Activated CD8-positive, alpha-beta memory T cell treated with anti-CD3 and anti-CD28 coated beads, Interleukin-2, amount 10 ng/mL, durations not matched to agents 7 days and 5 days (primary cell): ENCODE results near the gene PTGER4. TPM values are rescaled to one million over a fixed set of nuclear protein-coding genes. Genes with fewer than 3 reads are reported as not detected.
"Not testable (repeated sequence)": the region's sequence is repeated elsewhere in the genome, so short reads cannot be mapped to it uniquely, and the experiment has no call there.

Experiments
- ATAC-seq: fragments of 150-1000 bp; cut with Tn5 transposase; one replicate; pipeline ENCODE4 v1.10.0; 2021; ENCODE audit warnings: moderate library complexity
- CTCF ChIA-PET: fragments of 350-600 bp; sonication (Branson Sonifier 250); formaldehyde crosslinking; loops from one replicate; lab custom pipeline; 2021; ENCODE audit warnings: antibody characterized with exemption; lab: Charles Lee
- DNase-seq: peaks from one replicate; pipeline ENCODE4 v3.0.0-alpha.2; 2020
- H3K27ac Mint-ChIP-seq: one replicate; pipeline ENCODE4 v1.8.0; 2021; ENCODE audit warnings: mild to moderate bottlenecking, mixed read lengths
- H3K27me3 Mint-ChIP-seq: one replicate; pipeline ENCODE4 v1.8.0; 2021; ENCODE audit warnings: mixed read lengths
- H3K36me3 Mint-ChIP-seq: one replicate; pipeline ENCODE4 v1.8.0; 2021; ENCODE audit warnings: mild to moderate bottlenecking, mixed read lengths
- H3K4me1 Mint-ChIP-seq: one replicate; pipeline ENCODE4 v1.8.0; 2021; ENCODE audit warnings: mixed read lengths
- H3K4me3 Mint-ChIP-seq: one replicate; pipeline ENCODE4 v1.8.0; 2021; ENCODE audit warnings: mild to moderate bottlenecking, moderate library complexity, mixed read lengths
- H3K9me3 Mint-ChIP-seq: one replicate; pipeline ENCODE4 v1.8.0; 2022; ENCODE audit warnings: low read depth, mixed read lengths
- total RNA-seq, 2 experiments: library from RNA; stranded (reverse); gene quantifications; one replicate each; pipeline ENCODE4 v1.2.3, GENCODE V29; 2021

Gene PTGER4
- total RNA-seq: 10 to 100 TPM; 50.8 to 79.1 TPM

DNA sequence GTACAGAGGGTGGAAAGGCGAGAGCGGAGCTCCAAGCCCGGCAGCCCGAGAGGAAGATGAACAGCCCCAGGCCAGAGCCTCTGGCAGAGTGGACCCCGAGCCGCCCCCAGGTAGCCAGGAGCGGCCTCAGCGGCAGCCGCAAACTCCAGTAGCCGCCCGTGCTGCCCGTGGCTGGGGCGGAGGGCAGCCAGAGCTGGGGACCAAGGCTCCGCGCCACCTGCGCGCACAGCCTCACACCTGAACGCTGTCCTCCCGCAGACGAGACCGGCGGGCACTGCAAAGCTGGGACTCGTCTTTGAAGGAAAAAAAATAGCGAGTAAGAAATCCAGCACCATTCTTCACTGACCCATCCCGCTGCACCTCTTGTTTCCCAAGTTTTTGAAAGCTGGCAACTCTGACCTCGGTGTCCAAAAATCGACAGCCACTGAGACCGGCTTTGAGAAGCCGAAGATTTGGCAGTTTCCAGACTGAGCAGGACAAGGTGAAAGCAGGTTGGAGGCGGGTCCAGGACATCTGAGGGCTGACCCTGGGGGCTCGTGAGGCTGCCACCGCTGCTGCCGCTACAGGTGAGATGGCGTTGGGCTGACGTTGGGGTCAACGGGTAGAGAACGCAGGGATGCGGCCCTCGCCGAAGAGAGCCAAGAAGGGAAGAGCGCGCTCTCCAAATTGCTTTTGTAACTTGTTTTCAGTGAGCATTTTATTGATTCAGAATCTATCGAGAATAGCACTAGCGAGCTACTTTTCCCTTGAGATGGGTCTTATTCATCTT, at the start of gene PTGER4:
TSS of gene PTGER4 (plus strand) at position 3 of the 769 bp plus-strand sequence. CDS start 1,079 bp downstream, outside the sequence.
- Mint-ChIP-seq H3K4me3 (peak within 1 kb of the TSS; percentile 86), H3K9me3 (no peaks in the 10 kb centered on the region), H3K27ac (peak within 1 kb of the TSS; percentile 97), H3K4me1 (peaks cover 39% of the 10 kb centered on the region), H3K36me3 (peaks cover 47% of the 10 kb centered on the region), H3K27me3 (no peaks in the 10 kb centered on the region)
- DNase-seq (peak; percentile 63), ATAC-seq (peak; percentile 3)
- CTCF ChIA-PET: interaction anchor here (0.6 to 4.4 kb wide), 8 partner anchors 9 to 306 kb away, joined by 3 to 24 read pairs (median 4); no protein-coding TSS in a partner anchor

DNA sequence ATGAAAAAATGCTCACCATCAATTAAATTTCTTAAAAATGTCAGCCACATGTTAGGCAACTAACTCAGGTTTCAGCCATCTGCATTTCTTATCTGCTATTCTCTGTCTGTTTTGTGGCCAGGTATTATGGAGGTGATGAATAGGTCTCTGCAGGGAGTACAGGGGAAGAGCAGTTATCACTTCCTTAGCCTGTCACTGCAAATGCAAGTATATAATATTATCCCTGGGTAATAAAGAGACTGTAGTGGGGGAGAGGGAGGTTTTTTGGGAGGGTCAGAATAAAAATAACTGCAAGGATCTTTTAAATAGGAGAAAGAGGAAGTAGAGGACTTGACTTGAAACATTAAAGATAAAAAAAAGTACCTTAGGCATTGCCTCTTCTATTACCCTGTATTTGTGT, 49.6 kb upstream of the PTGER4 start:
- H3K4me1 Mint-ChIP-seq: no peaks in the 10 kb centered on the region
- peaks cover 12% of the 10 kb centered on the region for H3K36me3 Mint-ChIP-seq
- CTCF ChIA-PET: no interaction called here
- DNase-seq: no peak
- H3K4me3 Mint-ChIP-seq: no peak overlapping the region
- ATAC-seq: no peak
- H3K27ac Mint-ChIP-seq: no peak overlapping the region
- no peaks in the 10 kb centered on the region for H3K27me3 Mint-ChIP-seq
- H3K9me3 Mint-ChIP-seq: peaks cover 3% of the 10 kb centered on the region

DNA sequence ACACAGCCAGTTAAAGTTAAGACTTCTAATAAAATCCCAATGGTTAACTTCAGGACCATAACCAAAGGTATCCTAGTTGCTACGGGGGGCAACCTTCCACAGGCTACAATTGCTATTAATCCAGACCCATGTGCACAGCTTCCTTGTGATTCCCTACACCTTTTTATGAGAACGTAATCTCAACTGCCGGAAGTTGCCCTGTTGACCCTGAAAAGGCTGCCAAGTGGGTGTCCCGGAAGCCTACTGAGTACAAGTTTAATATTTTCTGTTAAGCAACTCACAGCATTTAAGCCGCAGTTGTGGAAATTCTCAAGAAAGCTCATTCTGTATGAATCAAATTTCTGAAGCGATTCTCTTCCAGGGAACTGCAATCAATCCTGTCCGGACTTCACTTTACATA, 48.5 kb upstream of the PTGER4 start:
- Mint-ChIP-seq H3K36me3 (peaks cover 17% of the 10 kb centered on the region), H3K27ac (no peak overlapping the region), H3K4me1 (no peaks in the 10 kb centered on the region), H3K4me3 (no peak overlapping the region), H3K9me3 (peaks cover 7% of the 10 kb centered on the region), H3K27me3 (no peaks in the 10 kb centered on the region)
- no peak for DNase-seq
- CTCF ChIA-PET: no interaction called here
- ATAC-seq: no peak

DNA sequence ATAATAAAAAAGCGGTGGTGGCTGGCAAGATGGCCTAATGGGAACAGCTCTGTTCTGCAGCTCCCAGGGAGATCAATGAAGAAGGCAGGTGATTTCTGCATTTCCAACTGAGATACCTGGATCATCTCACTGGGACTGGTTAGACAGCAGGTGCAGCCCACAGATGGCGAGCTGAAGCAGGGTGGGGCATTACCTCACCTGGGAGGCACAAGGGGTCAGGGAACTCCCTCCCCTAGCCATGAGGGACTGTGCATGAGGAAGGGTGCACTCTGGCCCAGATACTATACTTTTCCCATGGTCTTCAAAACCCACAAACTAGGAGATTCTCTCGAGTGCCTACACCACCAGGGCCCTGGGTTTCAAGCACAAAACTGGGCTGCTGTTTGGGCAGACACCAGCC, 45.6 kb upstream of the PTGER4 start:
- DNase-seq: no peak
- Mint-ChIP-seq H3K27me3 (no peaks in the 10 kb centered on the region), H3K27ac (no peak overlapping the region), H3K4me3 (no peak overlapping the region), H3K4me1 (no peaks in the 10 kb centered on the region), H3K36me3 (peaks cover 42% of the 10 kb centered on the region), H3K9me3 (peaks cover 21% of the 10 kb centered on the region)
- CTCF ChIA-PET: interaction anchor here (0.9 kb wide), 1 partner anchor 11 kb away, joined by 3 read pairs; no protein-coding TSS in a partner anchor
- no peak for ATAC-seq

DNA sequence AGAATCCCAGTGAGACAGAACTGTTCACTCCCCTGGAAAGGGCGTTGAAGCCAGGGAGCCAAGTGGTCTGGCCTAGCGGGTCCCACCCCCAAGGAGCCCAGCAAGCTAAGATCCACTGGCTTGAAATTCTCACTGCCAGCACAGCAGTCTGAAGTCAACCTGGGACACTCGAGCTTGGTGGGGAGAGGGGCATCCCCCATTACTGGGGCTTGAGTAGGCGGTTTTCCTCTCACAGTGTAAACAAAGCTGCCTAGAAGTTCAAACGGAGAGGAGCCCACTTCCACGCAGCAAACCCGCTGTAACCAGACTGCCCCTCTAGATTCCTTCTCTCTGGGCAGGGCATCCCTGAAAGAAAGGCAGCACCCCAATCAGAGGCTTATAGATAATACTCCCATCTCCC, 45.1 kb upstream of the PTGER4 start:
- Mint-ChIP-seq H3K4me3 (no peak overlapping the region), H3K27me3 (no peaks in the 10 kb centered on the region), H3K9me3 (peaks cover 21% of the 10 kb centered on the region), H3K36me3 (peaks cover 44% of the 10 kb centered on the region), H3K27ac (no peak overlapping the region), H3K4me1 (no peaks in the 10 kb centered on the region)
- ATAC-seq (no peak), DNase-seq (no peak)
- CTCF ChIA-PET: interaction anchor here (0.9 kb wide), 1 partner anchor 11 kb away, joined by 3 read pairs; no protein-coding TSS in a partner anchor

DNA sequence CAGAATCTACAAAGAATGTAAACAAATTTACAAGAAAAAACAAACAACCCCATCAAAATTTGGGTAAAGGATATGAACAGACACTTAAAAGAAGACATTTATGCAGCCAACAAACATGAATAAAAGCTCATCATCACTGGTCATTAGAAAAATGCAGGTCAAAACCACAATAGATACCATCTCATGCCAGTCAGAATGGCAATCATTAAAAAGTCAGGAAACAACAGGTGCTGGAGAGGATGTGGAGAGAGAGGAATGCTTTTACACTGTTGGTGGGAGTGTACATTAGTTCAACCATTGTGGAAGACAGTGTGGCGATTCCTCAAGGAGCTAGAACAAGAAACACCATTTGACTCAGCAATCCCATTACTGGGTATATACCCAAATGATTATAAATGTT, 40.2 kb upstream of the PTGER4 start:
- DNase-seq, H3K27me3 Mint-ChIP-seq, H3K4me3 Mint-ChIP-seq, CTCF ChIA-PET, H3K27ac Mint-ChIP-seq, ATAC-seq: not testable (repeated sequence)
- Mint-ChIP-seq H3K36me3 (peaks cover 59% of the 10 kb centered on the region), H3K4me1 (peaks cover 12% of the 10 kb centered on the region), H3K9me3 (peaks cover 25% of the 10 kb centered on the region)

DNA sequence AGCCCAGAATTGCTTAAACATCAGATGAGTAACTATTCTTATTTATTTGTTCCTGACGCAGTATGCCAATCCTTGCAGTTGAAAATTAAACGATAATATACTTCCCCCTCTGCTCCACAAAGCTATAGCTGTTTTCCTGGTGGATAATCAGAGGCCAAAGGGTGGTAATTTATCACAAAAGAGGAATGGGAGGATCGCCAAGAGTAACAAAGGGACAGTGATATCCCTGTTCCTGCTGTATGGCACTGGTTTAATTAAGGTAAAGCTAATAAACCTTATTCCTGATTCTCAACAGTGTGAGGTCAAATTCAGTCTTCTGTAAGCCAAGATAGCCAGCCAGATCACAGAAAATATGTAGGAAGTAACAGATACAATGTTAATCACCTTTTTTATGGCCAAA, 33.4 kb upstream of the PTGER4 start:
- peaks cover 36% of the 10 kb centered on the region for H3K4me1 Mint-ChIP-seq
- no peak for ATAC-seq
- peaks cover 10% of the 10 kb centered on the region for H3K9me3 Mint-ChIP-seq
- peaks cover 35% of the 10 kb centered on the region for H3K36me3 Mint-ChIP-seq
- H3K27me3 Mint-ChIP-seq: no peaks in the 10 kb centered on the region
- no peak for DNase-seq
- H3K4me3 Mint-ChIP-seq: no peak overlapping the region
- CTCF ChIA-PET: no interaction called here
- no peak overlapping the region for H3K27ac Mint-ChIP-seq

DNA sequence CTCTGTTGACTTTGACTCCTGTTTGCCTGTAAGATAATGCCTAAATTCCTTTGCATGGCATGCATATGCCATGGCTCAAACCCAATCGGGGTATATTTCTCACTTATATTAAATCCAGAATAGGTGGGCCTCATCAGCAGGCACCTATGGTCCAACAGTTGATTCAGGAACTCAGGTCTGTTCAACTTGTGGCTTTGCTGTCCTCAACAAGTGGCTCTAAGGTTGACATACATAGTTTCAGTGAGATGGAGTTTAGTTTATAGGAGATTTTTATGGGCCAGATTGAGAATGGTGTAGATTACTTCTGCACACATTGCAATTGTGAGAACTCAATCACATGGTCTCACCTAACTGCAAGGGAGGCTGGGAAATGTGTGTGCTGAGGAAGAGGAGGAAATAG, 31.6 kb upstream of the PTGER4 start:
- DNase-seq (no peak), ATAC-seq (no peak)
- H3K4me3 Mint-ChIP-seq: no peak overlapping the region
- peaks cover 8% of the 10 kb centered on the region for H3K9me3 Mint-ChIP-seq
- peaks cover 31% of the 10 kb centered on the region for H3K36me3 Mint-ChIP-seq
- H3K27ac Mint-ChIP-seq: no peak overlapping the region
- H3K4me1 Mint-ChIP-seq: peaks cover 46% of the 10 kb centered on the region
- no peaks in the 10 kb centered on the region for H3K27me3 Mint-ChIP-seq
- CTCF ChIA-PET: no interaction called here

DNA sequence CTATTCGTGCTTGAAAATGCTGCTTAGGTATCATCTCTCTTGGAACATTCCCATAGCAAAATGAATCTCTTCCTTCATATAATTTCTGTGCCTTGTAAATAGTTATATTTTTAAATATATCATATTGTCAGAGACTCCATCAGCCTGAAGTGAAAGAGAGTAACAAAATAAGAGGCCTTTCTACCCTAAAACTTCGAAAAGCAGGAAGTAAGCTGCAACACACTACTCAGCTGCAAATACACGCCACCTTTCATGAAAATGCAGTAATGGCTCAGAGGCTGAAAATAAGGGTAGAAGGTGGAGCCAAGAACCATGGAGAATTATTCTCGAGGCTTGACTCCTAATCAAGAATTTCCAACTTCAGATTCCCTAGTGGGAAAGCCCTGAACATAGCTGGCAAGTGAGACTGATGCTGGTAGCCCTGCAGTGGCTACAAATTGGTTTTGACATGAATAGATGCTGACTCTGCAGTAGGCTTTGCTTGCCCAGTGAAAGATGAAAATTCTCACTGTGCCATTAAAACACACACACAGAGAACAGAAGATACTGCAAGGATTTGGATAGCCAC, 30.2 kb upstream of the PTGER4 start:
- no peaks in the 10 kb centered on the region for H3K27me3 Mint-ChIP-seq
- H3K9me3 Mint-ChIP-seq: peaks cover 8% of the 10 kb centered on the region
- H3K27ac Mint-ChIP-seq: peak overlapping the region; percentile 74
- DNase-seq: no peak
- CTCF ChIA-PET: no interaction called here
- no peak overlapping the region for H3K4me3 Mint-ChIP-seq
- H3K4me1 Mint-ChIP-seq: peaks cover 59% of the 10 kb centered on the region
- peak; percentile 27 for ATAC-seq
- peaks cover 24% of the 10 kb centered on the region for H3K36me3 Mint-ChIP-seq

DNA sequence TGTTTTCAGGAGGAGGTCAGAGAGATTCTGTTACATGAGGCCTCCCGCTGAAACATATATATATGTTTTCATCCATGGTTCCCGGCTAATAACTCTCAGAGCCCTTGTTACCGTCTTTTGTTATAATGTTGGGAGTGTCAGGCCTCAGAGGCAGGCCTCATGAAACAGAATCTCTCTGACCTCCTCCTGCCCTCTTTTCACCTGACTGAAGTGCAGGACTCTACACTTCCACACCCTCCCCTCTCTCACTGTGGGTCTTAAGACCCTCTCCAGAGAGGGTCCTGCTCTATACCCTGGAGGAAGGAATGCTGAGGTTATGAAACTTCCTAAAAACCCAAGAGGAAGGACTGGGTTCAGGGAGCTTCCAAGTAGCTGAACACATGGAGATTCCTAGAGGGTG, 28.5 kb upstream of the PTGER4 start:
- Mint-ChIP-seq H3K27ac (no peak overlapping the region), H3K36me3 (peaks cover 15% of the 10 kb centered on the region), H3K9me3 (peaks cover 2% of the 10 kb centered on the region), H3K4me1 (peaks cover 74% of the 10 kb centered on the region), H3K4me3 (no peak overlapping the region), H3K27me3 (no peaks in the 10 kb centered on the region)
- no peak for DNase-seq
- ATAC-seq: no peak
- CTCF ChIA-PET: interaction anchor here (3.2 kb wide), 1 partner anchor 29 kb away, joined by 24 read pairs; the partner anchor contains the start of gene PTGER4

DNA sequence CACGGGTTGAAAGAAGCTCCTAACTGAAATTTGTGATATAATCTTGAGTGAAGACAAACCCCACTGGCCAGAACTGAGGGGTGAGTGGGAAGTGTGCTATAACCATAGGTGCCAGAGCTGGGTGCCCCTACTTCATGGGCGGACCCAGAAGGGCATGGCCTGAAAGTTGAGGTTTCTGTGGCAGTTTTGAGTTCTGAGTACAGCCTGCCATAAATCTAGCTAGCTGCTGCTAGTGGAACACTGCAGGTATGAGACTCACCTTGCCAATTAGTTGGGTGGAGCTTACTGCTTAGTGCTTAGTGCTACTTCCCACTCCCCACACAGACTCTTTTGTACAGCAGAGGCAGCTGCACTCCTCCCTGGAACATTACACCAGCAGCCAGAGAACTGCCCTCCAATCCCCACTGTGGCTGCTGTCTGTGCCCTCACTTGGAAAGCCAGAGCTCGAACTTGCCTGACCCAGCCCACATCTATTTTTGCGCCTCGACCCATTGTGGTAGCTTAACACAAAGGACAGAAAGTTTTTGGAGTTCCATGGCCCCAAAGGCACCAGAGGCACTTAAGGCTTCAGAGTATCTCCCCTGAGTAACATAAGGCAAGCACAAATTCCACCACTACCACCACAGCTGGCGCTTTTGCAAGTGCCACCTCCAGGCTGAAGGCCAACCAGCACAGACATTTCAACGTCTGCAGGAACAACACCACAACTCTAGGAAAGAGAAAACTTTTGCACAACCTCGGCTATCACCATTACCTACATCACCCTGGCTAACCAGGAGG, 27.1 kb upstream of the PTGER4 start:
- peak; percentile 65 for DNase-seq
- Mint-ChIP-seq H3K36me3 (peaks cover 14% of the 10 kb centered on the region), H3K9me3 (peaks cover 2% of the 10 kb centered on the region), H3K27me3 (no peaks in the 10 kb centered on the region), H3K4me3 (peak overlapping the region; percentile 76), H3K4me1 (peaks cover 78% of the 10 kb centered on the region), H3K27ac (peak overlapping the region; percentile 96)
- CTCF ChIA-PET: interaction anchor here (0.7 to 3.2 kb wide), 7 partner anchors 14 to 215 kb away, joined by 3 to 24 read pairs (median 5); partner anchors contain the start of gene PTGER4
- peak; percentile 52 for ATAC-seq

DNA sequence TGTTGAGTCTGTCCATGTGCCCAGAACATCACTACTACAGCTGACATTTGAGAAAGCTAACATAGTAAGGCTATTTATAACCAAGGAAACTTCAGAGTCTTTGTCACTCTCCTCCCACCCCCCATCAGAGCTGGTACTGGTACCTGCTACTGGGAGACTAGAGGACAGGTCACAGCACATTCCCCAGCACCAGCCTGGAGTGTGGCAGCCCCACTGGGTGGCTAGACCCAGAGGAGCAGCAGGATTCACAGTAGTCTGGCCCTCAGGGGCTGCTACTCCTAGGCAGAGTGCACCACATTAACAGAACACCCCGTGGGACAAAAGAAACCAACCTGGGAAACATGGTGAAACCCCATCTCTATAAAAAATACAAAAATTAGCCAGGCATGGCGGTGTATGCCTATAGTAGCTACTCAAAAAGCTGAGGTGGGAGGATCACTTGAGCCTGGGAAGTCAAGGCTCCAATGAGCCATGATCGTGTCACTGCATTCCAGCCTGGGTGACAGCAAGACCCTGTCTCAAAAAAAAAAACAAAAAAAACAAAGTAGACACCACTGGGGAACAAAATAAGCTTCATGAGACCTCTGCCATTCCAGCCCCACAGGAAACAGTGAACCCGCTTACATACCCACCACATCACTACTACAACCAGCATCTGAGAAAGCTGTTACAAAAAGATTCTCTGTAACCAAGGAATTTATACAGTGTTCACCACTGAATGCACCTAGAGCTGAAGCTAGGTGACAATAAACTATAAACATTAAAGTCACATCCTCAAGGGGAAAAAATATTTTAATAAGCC, 26.3 kb upstream of the PTGER4 start:
- Mint-ChIP-seq H3K4me1 (peaks cover 74% of the 10 kb centered on the region), H3K36me3 (peaks cover 10% of the 10 kb centered on the region), H3K27me3 (no peaks in the 10 kb centered on the region), H3K27ac (peak overlapping the region; percentile 96), H3K9me3 (peaks cover 4% of the 10 kb centered on the region), H3K4me3 (peak overlapping the region; percentile 76)
- peak; percentile 40 for ATAC-seq
- DNase-seq: no peak
- CTCF ChIA-PET: interaction anchor here (0.7 to 3.2 kb wide), 9 partner anchors 23 to 216 kb away, joined by 3 to 24 read pairs (median 3); partner anchors contain the start of gene PTGER4
